ENCODE data around the gene NIPAL1.

DNA sequence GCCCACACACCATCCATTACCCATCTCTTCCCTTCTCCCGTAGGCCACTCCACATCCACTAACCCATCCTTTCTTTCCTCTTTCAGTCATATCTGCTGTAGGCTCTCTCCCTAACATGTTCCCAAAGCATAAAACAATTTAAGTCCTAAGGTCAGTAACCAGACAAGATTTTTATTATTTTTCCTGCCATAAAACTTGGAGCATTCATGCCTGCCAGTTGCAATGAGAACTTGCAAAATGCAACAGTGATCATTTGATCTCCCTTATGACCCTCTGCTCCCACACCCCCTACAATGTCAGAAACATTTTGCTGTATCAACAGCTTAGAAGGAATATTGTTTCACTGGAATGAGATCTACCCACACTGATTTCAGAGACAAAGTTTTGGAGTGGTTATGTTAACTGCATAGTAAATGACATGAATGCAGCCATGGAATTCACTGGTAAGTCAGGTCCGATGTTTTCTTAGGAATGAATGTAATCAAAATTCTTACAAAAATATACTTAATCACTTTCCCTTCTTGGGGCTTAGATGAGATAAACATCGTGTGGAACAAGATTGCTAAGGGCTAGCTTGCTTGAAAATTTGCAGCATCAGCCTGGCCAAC is 5.7 kb downstream of the NIPAL1 start:
- TF ChIP-seq, protein P1, sequence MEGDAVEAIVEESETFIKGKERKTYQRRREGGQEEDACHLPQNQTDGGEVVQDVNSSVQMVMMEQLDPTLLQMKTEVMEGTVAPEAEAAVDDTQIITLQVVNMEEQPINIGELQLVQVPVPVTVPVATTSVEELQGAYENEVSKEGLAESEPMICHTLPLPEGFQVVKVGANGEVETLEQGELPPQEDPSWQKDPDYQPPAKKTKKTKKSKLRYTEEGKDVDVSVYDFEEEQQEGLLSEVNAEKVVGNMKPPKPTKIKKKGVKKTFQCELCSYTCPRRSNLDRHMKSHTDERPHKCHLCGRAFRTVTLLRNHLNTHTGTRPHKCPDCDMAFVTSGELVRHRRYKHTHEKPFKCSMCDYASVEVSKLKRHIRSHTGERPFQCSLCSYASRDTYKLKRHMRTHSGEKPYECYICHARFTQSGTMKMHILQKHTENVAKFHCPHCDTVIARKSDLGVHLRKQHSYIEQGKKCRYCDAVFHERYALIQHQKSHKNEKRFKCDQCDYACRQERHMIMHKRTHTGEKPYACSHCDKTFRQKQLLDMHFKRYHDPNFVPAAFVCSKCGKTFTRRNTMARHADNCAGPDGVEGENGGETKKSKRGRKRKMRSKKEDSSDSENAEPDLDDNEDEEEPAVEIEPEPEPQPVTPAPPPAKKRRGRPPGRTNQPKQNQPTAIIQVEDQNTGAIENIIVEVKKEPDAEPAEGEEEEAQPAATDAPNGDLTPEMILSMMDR (IDR thresholded peaks at IDR 0.05; ENCODE audit: low read length), result no peak
- no peak for TF ChIP-seq EZH2 (optimal IDR thresholded peaks at IDR 0.05; ENCODE audit: low read depth, low read length)
- TF ChIP-seq EZH2phosphoT487 (IDR thresholded peaks at IDR 0.05; ENCODE audit: low read length), result no peak

All from MM.1S (cell line).